Measurements from ENCODE around the gene TEC. TPM values are rescaled to one million over a fixed set of nuclear protein-coding genes. Genes with fewer than 3 reads are reported as not detected.

The TEC gene
- total RNA-seq, 4 donors from 2014 or later = 0.20 to 1.9 (median 1.1) TPM

DNA sequence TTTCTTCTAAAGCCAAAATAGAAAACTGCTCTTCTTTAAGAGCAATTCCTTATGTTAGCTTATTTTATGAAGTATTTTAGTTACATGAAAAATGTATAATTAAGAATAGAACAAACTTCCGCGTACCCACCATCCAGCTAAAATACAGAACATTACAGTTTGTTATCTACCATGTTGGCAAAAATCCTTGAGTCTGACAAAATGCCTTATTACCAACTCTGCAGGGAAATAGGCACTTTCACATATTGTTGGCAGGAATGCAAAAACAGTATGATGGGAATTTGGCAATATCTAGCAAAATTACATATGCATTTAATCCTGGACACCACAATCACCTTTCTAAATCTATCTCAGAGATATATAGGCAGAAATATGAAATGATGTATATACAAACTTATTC is 39.3 kb upstream of the TEC start:
- no peak for DNase-seq
- Histone ChIP-seq H3K4me1 (no peaks in the 10 kb centered on the region), H3K9me3 (no peaks in the 10 kb centered on the region), H3K27me3 (no peaks in the 10 kb centered on the region), H3K4me3 (no peak overlapping the region), H3K27ac (no peak overlapping the region), H3K36me3 (no peaks in the 10 kb centered on the region)
- TF ChIP-seq, protein P1, sequence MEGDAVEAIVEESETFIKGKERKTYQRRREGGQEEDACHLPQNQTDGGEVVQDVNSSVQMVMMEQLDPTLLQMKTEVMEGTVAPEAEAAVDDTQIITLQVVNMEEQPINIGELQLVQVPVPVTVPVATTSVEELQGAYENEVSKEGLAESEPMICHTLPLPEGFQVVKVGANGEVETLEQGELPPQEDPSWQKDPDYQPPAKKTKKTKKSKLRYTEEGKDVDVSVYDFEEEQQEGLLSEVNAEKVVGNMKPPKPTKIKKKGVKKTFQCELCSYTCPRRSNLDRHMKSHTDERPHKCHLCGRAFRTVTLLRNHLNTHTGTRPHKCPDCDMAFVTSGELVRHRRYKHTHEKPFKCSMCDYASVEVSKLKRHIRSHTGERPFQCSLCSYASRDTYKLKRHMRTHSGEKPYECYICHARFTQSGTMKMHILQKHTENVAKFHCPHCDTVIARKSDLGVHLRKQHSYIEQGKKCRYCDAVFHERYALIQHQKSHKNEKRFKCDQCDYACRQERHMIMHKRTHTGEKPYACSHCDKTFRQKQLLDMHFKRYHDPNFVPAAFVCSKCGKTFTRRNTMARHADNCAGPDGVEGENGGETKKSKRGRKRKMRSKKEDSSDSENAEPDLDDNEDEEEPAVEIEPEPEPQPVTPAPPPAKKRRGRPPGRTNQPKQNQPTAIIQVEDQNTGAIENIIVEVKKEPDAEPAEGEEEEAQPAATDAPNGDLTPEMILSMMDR (IDR thresholded peaks at IDR 0.05 in 4 of 5, conservative IDR thresholded peaks at IDR 0.05 in 1 of 5) = no peak
- no peak for TF ChIP-seq POLR2A (IDR thresholded peaks at IDR 0.05)
- intact Hi-C loops (cut with DNase I; ENCODE audit: low total_unique reads) = no loop called here
- in situ Hi-C loops (cut with MboI; ENCODE audit: low sequenced_read_pairs in 4 of 4) = loop anchor here in 1 of 4 donors (25.0 kb wide), 1 partner anchor 653 kb away; no protein-coding TSS in a partner anchor
- no peak for ATAC-seq

DNA sequence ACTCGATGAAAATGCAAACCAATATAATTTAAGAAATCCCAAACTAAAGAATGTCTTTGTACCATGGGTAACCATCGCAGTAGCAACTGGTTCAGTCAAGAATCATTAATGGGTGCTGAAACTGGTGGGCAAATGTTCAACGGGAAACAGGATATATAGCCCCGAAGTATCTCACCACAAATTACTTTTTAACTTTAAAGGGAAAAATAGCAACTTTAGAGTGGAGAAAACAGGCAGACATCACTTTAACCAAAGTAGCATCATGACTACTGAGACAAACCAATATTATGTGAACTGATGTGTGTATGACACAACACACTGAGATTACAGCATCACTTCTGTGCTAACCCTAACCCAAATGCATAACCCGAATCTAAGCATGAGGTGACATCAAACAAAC is 37.9 kb upstream of the TEC start:
- in situ Hi-C loops (cut with MboI; ENCODE audit: low sequenced_read_pairs in 4 of 4) = loop anchor here in 1 of 4 donors (25.0 kb wide), 1 partner anchor 655 kb away; no protein-coding TSS in a partner anchor
- Histone ChIP-seq H3K36me3 (no peaks in the 10 kb centered on the region), H3K9me3 (no peaks in the 10 kb centered on the region), H3K27me3 (no peaks in the 10 kb centered on the region), H3K4me3 (no peak overlapping the region), H3K4me1 (no peaks in the 10 kb centered on the region), H3K27ac (no peak overlapping the region)
- DNase-seq (no peak), ATAC-seq (no peak)
- intact Hi-C loops (cut with DNase I; ENCODE audit: low total_unique reads) = no loop called here
- TF ChIP-seq, protein P1 (IDR thresholded peaks at IDR 0.05 in 4 of 5, conservative IDR thresholded peaks at IDR 0.05 in 1 of 5) = no peak
- TF ChIP-seq POLR2A (IDR thresholded peaks at IDR 0.05) = no peak

DNA sequence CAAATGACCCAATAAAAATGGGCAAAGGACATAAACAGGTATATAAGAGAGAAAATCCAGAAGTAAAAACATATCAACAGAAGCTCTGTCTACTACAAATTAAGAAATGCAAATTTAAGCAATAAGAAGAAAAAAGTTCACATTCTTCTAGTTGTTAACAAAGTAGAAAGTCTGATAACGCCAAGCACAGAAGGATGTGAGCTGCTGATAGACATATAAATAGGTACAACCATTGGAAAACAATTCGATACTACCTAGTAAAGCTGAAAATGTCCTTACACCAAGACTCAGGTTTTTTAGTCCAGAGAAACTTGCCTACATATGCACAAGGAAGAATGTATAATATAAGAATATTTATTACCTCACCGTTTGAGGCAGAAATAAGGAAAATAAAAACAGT is 35.9 kb upstream of the TEC start:
- Histone ChIP-seq H3K36me3 (no peaks in the 10 kb centered on the region), H3K9me3 (no peaks in the 10 kb centered on the region), H3K4me1 (no peaks in the 10 kb centered on the region), H3K27me3 (no peaks in the 10 kb centered on the region), H3K27ac (no peak overlapping the region), H3K4me3 (no peak overlapping the region)
- in situ Hi-C loops (cut with MboI; ENCODE audit: low sequenced_read_pairs in 4 of 4) (loop anchor here in 1 of 4 donors (25.0 kb wide), 1 partner anchor 657 kb away; no protein-coding TSS in a partner anchor), intact Hi-C loops (cut with DNase I; ENCODE audit: low total_unique reads) (no loop called here)
- DNase-seq (no peak), ATAC-seq (no peak)
- TF ChIP-seq, protein P1 (IDR thresholded peaks at IDR 0.05 in 4 of 5, conservative IDR thresholded peaks at IDR 0.05 in 1 of 5) = no peak
- no peak for TF ChIP-seq POLR2A (IDR thresholded peaks at IDR 0.05)

DNA sequence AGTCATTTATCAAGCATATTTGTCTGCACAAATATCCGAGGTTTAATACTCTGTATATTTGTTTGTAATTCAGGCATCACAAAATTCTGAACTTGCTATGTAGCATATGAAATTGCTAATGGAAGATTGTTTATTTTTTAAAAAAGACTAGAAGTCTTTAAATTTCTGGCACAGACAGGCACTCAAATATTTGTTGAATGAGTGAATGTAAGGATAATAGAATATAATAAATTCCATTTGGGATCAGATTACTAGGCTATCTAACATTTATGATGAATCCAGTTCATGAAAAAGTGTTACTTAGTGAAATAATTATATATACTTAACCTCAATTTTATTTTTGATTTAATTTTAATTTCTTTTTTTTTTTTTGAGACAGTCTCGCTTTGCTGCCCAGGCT is 30.4 kb upstream of the TEC start:
- Histone ChIP-seq H3K4me1 (no peaks in the 10 kb centered on the region), H3K27me3 (no peaks in the 10 kb centered on the region), H3K36me3 (no peaks in the 10 kb centered on the region), H3K27ac (no peak overlapping the region), H3K9me3 (no peaks in the 10 kb centered on the region), H3K4me3 (no peak overlapping the region)
- TF ChIP-seq, protein P1 (IDR thresholded peaks at IDR 0.05 in 4 of 5, conservative IDR thresholded peaks at IDR 0.05 in 1 of 5) = no peak
- TF ChIP-seq POLR2A (IDR thresholded peaks at IDR 0.05) = no peak
- in situ Hi-C loops (cut with MboI; ENCODE audit: low sequenced_read_pairs in 4 of 4) (loop anchor here in 1 of 4 donors (25.0 kb wide), 1 partner anchor 662 kb away; no protein-coding TSS in a partner anchor), intact Hi-C loops (cut with DNase I; ENCODE audit: low total_unique reads) (no loop called here)
- DNase-seq (no peak), ATAC-seq (no peak)

DNA sequence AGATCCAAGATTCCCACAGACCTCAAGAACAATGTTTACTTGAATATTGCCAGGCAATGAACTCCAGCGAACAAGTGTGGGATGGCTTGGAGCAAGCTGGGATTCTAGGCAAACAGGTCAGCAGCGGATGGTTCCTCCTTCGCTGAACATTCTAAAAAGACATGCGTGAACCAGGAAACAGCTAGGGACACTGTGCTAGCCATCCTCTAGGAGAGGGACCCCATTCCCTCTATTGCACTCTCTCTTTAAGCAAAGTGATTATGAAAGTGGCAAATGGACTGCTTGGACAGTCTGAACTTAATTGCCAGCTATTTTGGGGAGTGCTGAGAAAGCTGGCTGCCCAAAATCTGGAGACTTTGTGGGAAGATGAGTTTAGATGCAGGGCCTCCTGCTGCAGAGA is 29.9 kb upstream of the TEC start:
- Histone ChIP-seq H3K27ac (no peak overlapping the region), H3K9me3 (no peaks in the 10 kb centered on the region), H3K4me1 (no peaks in the 10 kb centered on the region), H3K4me3 (no peak overlapping the region), H3K36me3 (no peaks in the 10 kb centered on the region), H3K27me3 (no peaks in the 10 kb centered on the region)
- intact Hi-C loops (cut with DNase I; ENCODE audit: low total_unique reads) (no loop called here), in situ Hi-C loops (cut with MboI; ENCODE audit: low sequenced_read_pairs in 4 of 4) (no loop called here)
- DNase-seq (no peak), ATAC-seq (no peak)
- TF ChIP-seq, protein P1 (IDR thresholded peaks at IDR 0.05 in 4 of 5, conservative IDR thresholded peaks at IDR 0.05 in 1 of 5) = no peak
- no peak for TF ChIP-seq POLR2A (IDR thresholded peaks at IDR 0.05)

Data from gastrocnemius medialis (tissue), 4 donors.